C4-2B (cell line): ENCODE measurements around the gene INSIG1.

Experiments
- ZFX ChIP-seq: fragments of 450-650 bp; IDR thresholded peaks from 2 replicates; pipeline ENCODE4 v1.6.1; 2017
- TF ChIP-seq, protein P1 (sequence below): fragments of 450-650 bp; conservative IDR thresholded peaks from 2 replicates; pipeline ENCODE4 v1.5.1; 2017; ENCODE audit warnings: mild to moderate bottlenecking

DNA sequence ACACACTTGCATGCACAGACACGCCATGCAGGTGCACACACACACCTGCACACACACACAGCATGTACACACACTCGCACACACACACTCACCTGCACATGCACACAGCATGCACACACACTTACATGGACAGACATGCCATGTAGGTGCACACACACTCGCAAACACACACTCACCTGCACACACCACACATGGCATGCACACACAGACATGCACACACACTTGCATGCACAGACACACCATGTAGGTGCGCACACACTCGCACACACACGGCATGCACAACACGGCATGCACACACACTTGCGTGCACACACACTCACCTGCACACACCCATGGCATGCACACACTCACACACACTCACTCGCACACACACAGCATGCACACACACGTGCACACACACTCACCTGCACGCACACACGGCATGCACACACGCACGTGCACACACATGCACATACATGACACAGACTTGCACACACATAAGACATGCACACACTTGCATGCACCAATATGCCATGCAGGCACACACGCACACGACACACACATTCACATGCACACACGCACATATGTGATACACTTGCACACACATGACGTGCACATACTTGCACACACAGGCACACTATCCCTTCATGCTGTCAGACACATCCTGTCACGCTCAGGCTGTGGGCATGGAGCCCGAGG lies 56.8 kb downstream of the INSIG1 start:
- no peak for TF ChIP-seq ZFX
- TF ChIP-seq, protein P1, sequence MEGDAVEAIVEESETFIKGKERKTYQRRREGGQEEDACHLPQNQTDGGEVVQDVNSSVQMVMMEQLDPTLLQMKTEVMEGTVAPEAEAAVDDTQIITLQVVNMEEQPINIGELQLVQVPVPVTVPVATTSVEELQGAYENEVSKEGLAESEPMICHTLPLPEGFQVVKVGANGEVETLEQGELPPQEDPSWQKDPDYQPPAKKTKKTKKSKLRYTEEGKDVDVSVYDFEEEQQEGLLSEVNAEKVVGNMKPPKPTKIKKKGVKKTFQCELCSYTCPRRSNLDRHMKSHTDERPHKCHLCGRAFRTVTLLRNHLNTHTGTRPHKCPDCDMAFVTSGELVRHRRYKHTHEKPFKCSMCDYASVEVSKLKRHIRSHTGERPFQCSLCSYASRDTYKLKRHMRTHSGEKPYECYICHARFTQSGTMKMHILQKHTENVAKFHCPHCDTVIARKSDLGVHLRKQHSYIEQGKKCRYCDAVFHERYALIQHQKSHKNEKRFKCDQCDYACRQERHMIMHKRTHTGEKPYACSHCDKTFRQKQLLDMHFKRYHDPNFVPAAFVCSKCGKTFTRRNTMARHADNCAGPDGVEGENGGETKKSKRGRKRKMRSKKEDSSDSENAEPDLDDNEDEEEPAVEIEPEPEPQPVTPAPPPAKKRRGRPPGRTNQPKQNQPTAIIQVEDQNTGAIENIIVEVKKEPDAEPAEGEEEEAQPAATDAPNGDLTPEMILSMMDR = no peak
